HL-60 (cell line): Measurements from ENCODE around the gene CACNA2D3.

Experiments used
- DNase-seq, 2 experiments: peaks; one replicate each; pipeline ENCODE4 v3.0.0-alpha.2; 2010 to 2020; ENCODE audit warnings: low read depth in 1 of 2, low spot score in 1 of 2
- H3K27ac ChIP-seq: fragments of 250-450 bp; sonication (Bioruptor Pico); replicated peaks from 2 replicates; pipeline ENCODE4 v1.5.1; 2020; ENCODE audit warnings: mild to moderate bottlenecking, moderate library complexity
- H3K27me3 ChIP-seq: fragments of 250-450 bp; sonication (Bioruptor Pico); 2 replicates; pipeline ENCODE4 v1.5.1; 2021; ENCODE audit warnings: mild to moderate bottlenecking, moderate library complexity; ENCODE audit not compliant: insufficient read depth, poor library complexity, severe bottlenecking
- H3K4me3 ChIP-seq: replicated peaks from 2 replicates; pipeline ENCODE4 v1.5.1; 2011; ENCODE audit warnings: mild to moderate bottlenecking, control low read depth, low read length; ENCODE audit not compliant: insufficient read depth
- CTCF ChIP-seq: IDR thresholded peaks from one replicate; pipeline ENCODE4 v1.5.1; 2011; ENCODE audit warnings: low read length, control low read depth, inconsistent platforms; ENCODE audit not compliant: insufficient read depth
- GABPA ChIP-seq: IDR thresholded peaks from 2 replicates; pipeline ENCODE4 v1.6.1; 2012; ENCODE audit warnings: low read depth
- POLR2AphosphoS5 ChIP-seq: IDR thresholded peaks from 2 replicates; pipeline ENCODE4 v1.6.1; 2012; ENCODE audit warnings: low read depth
- SPI1 ChIP-seq: IDR thresholded peaks from 2 replicates; pipeline ENCODE4 v1.6.1; 2012; ENCODE audit warnings: low read depth, mild to moderate bottlenecking, borderline replicate concordance
- TF ChIP-seq, protein P1 (sequence below): IDR thresholded peaks from 2 replicates; pipeline ENCODE4 v1.6.1; 2012; ENCODE audit warnings: low read depth; ENCODE audit not compliant: insufficient replicate concordance

CACNA2D3 gene

GRCh38 chr3:54888162-54888561 is 765.8 kb downstream of the CACNA2D3 start:
- H3K27ac ChIP-seq = no peak overlapping the region
- no peak overlapping the region for H3K4me3 ChIP-seq
- no peak for TF ChIP-seq SPI1
- TF ChIP-seq CTCF = no peak
- TF ChIP-seq, protein P1, sequence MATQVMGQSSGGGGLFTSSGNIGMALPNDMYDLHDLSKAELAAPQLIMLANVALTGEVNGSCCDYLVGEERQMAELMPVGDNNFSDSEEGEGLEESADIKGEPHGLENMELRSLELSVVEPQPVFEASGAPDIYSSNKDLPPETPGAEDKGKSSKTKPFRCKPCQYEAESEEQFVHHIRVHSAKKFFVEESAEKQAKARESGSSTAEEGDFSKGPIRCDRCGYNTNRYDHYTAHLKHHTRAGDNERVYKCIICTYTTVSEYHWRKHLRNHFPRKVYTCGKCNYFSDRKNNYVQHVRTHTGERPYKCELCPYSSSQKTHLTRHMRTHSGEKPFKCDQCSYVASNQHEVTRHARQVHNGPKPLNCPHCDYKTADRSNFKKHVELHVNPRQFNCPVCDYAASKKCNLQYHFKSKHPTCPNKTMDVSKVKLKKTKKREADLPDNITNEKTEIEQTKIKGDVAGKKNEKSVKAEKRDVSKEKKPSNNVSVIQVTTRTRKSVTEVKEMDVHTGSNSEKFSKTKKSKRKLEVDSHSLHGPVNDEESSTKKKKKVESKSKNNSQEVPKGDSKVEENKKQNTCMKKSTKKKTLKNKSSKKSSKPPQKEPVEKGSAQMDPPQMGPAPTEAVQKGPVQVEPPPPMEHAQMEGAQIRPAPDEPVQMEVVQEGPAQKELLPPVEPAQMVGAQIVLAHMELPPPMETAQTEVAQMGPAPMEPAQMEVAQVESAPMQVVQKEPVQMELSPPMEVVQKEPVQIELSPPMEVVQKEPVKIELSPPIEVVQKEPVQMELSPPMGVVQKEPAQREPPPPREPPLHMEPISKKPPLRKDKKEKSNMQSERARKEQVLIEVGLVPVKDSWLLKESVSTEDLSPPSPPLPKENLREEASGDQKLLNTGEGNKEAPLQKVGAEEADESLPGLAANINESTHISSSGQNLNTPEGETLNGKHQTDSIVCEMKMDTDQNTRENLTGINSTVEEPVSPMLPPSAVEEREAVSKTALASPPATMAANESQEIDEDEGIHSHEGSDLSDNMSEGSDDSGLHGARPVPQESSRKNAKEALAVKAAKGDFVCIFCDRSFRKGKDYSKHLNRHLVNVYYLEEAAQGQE = no peak
- no peak for TF ChIP-seq POLR2AphosphoS5
- no peak for TF ChIP-seq GABPA
- DNase-seq = no peak
- H3K27me3 ChIP-seq = no peaks in the 10 kb centered on the region

GRCh38 chr3:54888873-54889272 is 766.5 kb downstream of the CACNA2D3 start:
- TF ChIP-seq SPI1 (no peak), CTCF (no peak), GABPA (no peak), POLR2AphosphoS5 (no peak)
- TF ChIP-seq, protein P1 = no peak
- Histone ChIP-seq H3K27me3 (no peaks in the 10 kb centered on the region), H3K4me3 (no peak overlapping the region), H3K27ac (no peak overlapping the region)
- no peak for DNase-seq

- no peak overlapping the region for H3K27ac ChIP-seq
- H3K4me3 ChIP-seq = no peak overlapping the region
- DNase-seq = no peak
- H3K27me3 ChIP-seq = no peaks in the 10 kb centered on the region
- no peak for TF ChIP-seq GABPA
- no peak for TF ChIP-seq CTCF
- TF ChIP-seq, protein P1 = no peak
- TF ChIP-seq SPI1 = no peak
- no peak for TF ChIP-seq POLR2AphosphoS5
Measured at GRCh38 chr3:54889731-54890130, 767.4 kb downstream of the CACNA2D3 start.
